DOHH2 (cell line): ENCODE data around the gene LIPI.

Experiments
- CTCF ChIP-seq: fragments of 200-600 bp; sonication (generic); IDR thresholded peaks from one replicate; pipeline ENCODE4 v1.5.1; 2014; ENCODE audit warnings: antibody characterized with exemption, mild to moderate bottlenecking, low read depth, low read length; ENCODE audit not compliant: poor library complexity, severe bottlenecking
- EZH2phosphoT487 ChIP-seq: fragments of 200-600 bp; sonication (generic); IDR thresholded peaks from 2 replicates; pipeline ENCODE4 v1.6.1; 2017; ENCODE audit warnings: borderline replicate concordance, mild to moderate bottlenecking, antibody characterized with exemption, low read length, moderate library complexity, mixed read lengths

DNA sequence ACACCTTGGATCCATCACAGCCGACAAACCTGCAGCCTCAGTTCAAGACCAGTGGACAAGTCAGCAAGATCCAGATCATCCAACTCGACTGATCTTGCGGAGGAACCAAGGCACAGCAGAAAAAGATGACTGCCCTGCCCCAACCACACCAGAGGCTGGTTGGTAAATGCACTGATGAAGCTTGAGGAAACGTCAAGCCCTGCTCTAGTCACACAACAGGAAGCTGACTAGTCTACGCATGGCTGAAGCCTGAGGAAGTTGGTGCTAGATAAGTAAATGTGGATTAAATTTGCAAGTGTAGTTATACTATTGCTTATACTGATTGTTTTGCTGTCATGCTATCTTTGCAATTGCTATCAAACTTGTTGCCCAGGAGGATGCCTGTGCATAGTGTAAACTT, 89.0 kb downstream of the LIPI start:
- TF ChIP-seq CTCF: no peak
- TF ChIP-seq EZH2phosphoT487: no peak
